Keratinocyte (primary cell): ENCODE data around the gene PRIMPOL. TPM values are rescaled to one million over a fixed set of nuclear protein-coding genes. Genes with fewer than 3 reads are reported as not detected.
"Not testable (repeated sequence)": the region's sequence is repeated elsewhere in the genome, so short reads cannot be mapped to it uniquely, and the experiment has no call there.

Source experiments
- DNase-seq: peaks from one replicate; pipeline ENCODE4 v3.0.0-alpha.2; 2011; ENCODE audit warnings: low read depth, missing footprints, low spot score
- FAIRE-seq: peaks from 2 replicates; lab custom pipeline; 2011; peaks lifted over from hg19 to GRCh38; lab: Jason Lieb, UNC
- H2AFZ ChIP-seq: 2 replicates; pipeline ENCODE4 v1.6.0; 2012; ENCODE audit warnings: low read length, control low read depth, inconsistent platforms; ENCODE audit not compliant: control insufficient read depth
- H3K27ac ChIP-seq: 2 replicates; pipeline ENCODE4 v1.5.1; 2011; ENCODE audit warnings: low read length; ENCODE audit not compliant: control insufficient read depth, insufficient read depth
- H3K27me3 ChIP-seq: 3 replicates; pipeline ENCODE4 v1.6.0; 2011; ENCODE audit warnings: low read length; ENCODE audit not compliant: control insufficient read depth, insufficient read depth; ENCODE audit errors: extremely low read depth
- H3K36me3 ChIP-seq, 2 experiments: 2 replicates in 1 of 2; 3 replicates in 1 of 2; pipeline ENCODE4 v1.5.1; 2011; ENCODE audit warnings: low read length in 2 of 2, mild to moderate bottlenecking in 1 of 2; ENCODE audit not compliant: control insufficient read depth in 2 of 2, insufficient read depth in 2 of 2; ENCODE audit errors: extremely low read depth in 1 of 2
- H3K4me1 ChIP-seq: 3 replicates; pipeline ENCODE4 v1.5.1; 2011; ENCODE audit warnings: low read length; ENCODE audit not compliant: control insufficient read depth, insufficient read depth; ENCODE audit errors: extremely low read depth
- H3K4me2 ChIP-seq: 3 replicates; pipeline ENCODE4 v1.6.0; 2011; ENCODE audit warnings: low read depth, low read length; ENCODE audit not compliant: control insufficient read depth, insufficient read depth; ENCODE audit errors: extremely low read depth
- H3K4me3 ChIP-seq, 3 experiments: fragments of 200-600 bp in 1 of 3; sonication (generic) in 1 of 3; 2 replicates in 2 of 3; 3 replicates in 1 of 3; pipeline ENCODE4 v1.5.1; 2011 to 2016; ENCODE audit warnings: low read length in 3 of 3, mild to moderate bottlenecking in 3 of 3, control low read depth in 2 of 3, inconsistent platforms in 1 of 3, low read depth in 1 of 3, mixed read lengths in 1 of 3, mixed run types in 1 of 3, moderate library complexity in 1 of 3; ENCODE audit not compliant: control insufficient read depth in 2 of 3, insufficient read depth in 2 of 3; ENCODE audit errors: extremely low read depth in 1 of 3
- H3K79me2 ChIP-seq: 2 replicates; pipeline ENCODE4 v1.6.0; 2012; ENCODE audit warnings: low read length; ENCODE audit not compliant: control insufficient read depth, insufficient read depth
- H3K9ac ChIP-seq: 3 replicates; pipeline ENCODE4 v1.6.0; 2011; ENCODE audit warnings: low read length; ENCODE audit not compliant: control insufficient read depth, insufficient read depth; ENCODE audit errors: extremely low read depth
- H3K9me1 ChIP-seq: 3 replicates; pipeline ENCODE4 v1.6.0; 2011; ENCODE audit warnings: low read length; ENCODE audit not compliant: control insufficient read depth, insufficient read depth; ENCODE audit errors: extremely low read depth
- H3K9me3 ChIP-seq: 2 replicates; pipeline ENCODE4 v1.5.1; 2012; ENCODE audit warnings: low read depth, low read length; ENCODE audit not compliant: control insufficient read depth
- H4K20me1 ChIP-seq: 3 replicates; pipeline ENCODE4 v1.6.0; 2011; ENCODE audit warnings: low read length; ENCODE audit not compliant: control insufficient read depth, insufficient read depth; ENCODE audit errors: extremely low read depth
- EZH2 ChIP-seq: IDR thresholded peaks from one replicate; pipeline ENCODE4 v1.6.1; 2012; ENCODE audit warnings: inconsistent platforms, mild to moderate bottlenecking, low read length, moderate library complexity
- dilution Hi-C: fragments of 300-500 bp; cut with MboI; formaldehyde crosslinking; loops from one replicate; pipeline ENCODE4 v1.7.0; 2020; ENCODE audit warnings: low sequenced_read_pairs; ENCODE audit not compliant: extremely low pct_ligation_motif_present
- polyA plus RNA-seq, 5 experiments: library from polyadenylated mRNA; depleted of rRNA in 3 of 5; stranded (reverse) in 3 of 5; stranded (forward) in 1 of 5; unstranded in 1 of 5; fragments of >200 nt; gene quantifications; 1 replicate in 1 of 5; 2 replicates in 3 of 5; 3 replicates in 1 of 5; pipeline versions ENCODE4 v1.2.1 to v1.2.3, GENCODE V29; 2011 to 2012; ENCODE audit warnings: missing spikeins in 2 of 5, low read depth in 1 of 5, low replicate concordance in 1 of 5
- TF ChIP-seq, protein P1 (sequence below), 3 experiments: IDR thresholded peaks in 1 of 3; conservative IDR thresholded peaks in 1 of 3; optimal IDR thresholded peaks in 1 of 3; 2 replicates in 2 of 3; 3 replicates in 1 of 3; pipeline versions ENCODE3 to v1.5.1; 2011; ENCODE audit warnings: low read length in 3 of 3, mild to moderate bottlenecking in 3 of 3, moderate library complexity in 2 of 3, control low read depth in 1 of 3, inconsistent platforms in 1 of 3; ENCODE audit not compliant: insufficient read depth in 2 of 3; ENCODE audit errors: extremely low read depth in 1 of 3

The PRIMPOL gene
- polyA plus RNA-seq, 1 donor (not counting 4 experiments of a cell fraction or from before 2014, with no cell fraction given) = 22.8 TPM

DNA sequence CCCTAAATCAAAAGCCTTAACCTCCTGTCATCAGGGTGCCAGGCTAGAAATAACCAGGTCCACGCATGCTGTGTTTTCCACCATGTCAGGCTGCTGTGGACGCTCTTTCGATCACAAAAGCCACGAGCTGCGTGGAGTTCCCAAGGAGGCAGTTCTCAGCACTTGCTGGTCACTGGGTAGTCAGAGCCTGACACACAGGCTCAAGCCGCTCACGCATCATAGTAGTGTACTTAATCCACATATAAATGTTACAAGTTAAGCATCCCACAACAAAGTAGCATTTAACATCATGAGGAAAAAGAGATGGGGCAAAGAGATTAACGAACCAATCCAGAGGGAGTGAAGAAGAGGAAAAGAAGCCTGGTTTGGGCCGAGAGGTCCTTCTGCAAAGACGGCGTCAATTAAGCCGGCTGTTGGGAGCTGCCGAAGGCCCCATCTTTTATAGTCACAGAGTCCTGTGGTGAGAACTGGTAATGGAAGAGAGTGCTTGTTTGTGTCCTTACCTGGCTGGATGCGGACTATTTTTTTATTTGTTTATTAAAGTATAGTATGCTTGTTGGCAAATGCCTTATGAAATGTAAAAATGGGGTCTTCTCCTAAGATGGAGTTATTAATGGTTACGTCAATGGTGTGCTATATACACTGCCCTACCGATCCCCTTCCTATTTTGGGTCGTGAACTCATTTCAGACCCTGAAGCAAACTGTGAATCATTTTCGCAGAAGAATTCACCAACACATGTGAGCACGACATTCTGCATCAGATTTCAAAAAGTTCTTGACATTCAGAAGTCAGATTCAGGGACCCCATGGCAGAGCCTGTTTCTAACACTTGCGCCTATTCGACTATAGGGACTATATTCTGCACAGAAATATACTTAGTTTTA is 675 bp downstream of the PRIMPOL start:
- no peak for FAIRE-seq

GRCh38 chr4:184651899-184652298 is 2.4 kb downstream of the PRIMPOL start:
- Histone ChIP-seq H3K9me3 (no peaks in the 10 kb centered on the region), H3K9me1 (no peaks in the 10 kb centered on the region), H3K9ac (no peak overlapping the region), H3K27ac (no peak overlapping the region), H3K4me1 (peaks cover 11% of the 10 kb centered on the region), H2AFZ (no peak overlapping the region), H3K36me3 (no peaks in the 10 kb centered on the region), H3K4me2 (no peak overlapping the region), H3K79me2 (peaks cover 25% of the 10 kb centered on the region), H4K20me1 (no peaks in the 10 kb centered on the region), H3K4me3 (no peak overlapping the region), H3K27me3 (no peaks in the 10 kb centered on the region)
- dilution Hi-C loops = no loop called here
- TF ChIP-seq EZH2 = no peak
- TF ChIP-seq, protein P1, sequence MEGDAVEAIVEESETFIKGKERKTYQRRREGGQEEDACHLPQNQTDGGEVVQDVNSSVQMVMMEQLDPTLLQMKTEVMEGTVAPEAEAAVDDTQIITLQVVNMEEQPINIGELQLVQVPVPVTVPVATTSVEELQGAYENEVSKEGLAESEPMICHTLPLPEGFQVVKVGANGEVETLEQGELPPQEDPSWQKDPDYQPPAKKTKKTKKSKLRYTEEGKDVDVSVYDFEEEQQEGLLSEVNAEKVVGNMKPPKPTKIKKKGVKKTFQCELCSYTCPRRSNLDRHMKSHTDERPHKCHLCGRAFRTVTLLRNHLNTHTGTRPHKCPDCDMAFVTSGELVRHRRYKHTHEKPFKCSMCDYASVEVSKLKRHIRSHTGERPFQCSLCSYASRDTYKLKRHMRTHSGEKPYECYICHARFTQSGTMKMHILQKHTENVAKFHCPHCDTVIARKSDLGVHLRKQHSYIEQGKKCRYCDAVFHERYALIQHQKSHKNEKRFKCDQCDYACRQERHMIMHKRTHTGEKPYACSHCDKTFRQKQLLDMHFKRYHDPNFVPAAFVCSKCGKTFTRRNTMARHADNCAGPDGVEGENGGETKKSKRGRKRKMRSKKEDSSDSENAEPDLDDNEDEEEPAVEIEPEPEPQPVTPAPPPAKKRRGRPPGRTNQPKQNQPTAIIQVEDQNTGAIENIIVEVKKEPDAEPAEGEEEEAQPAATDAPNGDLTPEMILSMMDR (optimal IDR thresholded peaks at IDR 0.05 in 1 of 3, IDR thresholded peaks at IDR 0.05 in 1 of 3, conservative IDR thresholded peaks at IDR 0.05 in 1 of 3; ENCODE audit: extremely low read depth in 1 of 3, insufficient read depth in 2 of 3, low read length in 3 of 3) = no peak
- FAIRE-seq = no peak
- no peak for DNase-seq

More for the DNA sequence above, 675 bp downstream of the PRIMPOL start:
- Histone ChIP-seq H3K4me3 (peak overlapping the region; percentile 71 to 84 (median 78)), H3K9me1 (no peaks in the 10 kb centered on the region), H3K79me2 (peaks cover 42% of the 10 kb centered on the region), H2AFZ (peak overlapping the region; percentile 89), H3K27ac (peak overlapping the region; percentile 91), H3K4me1 (peaks cover 11% of the 10 kb centered on the region), H3K36me3 (peaks cover 0 to 5% of the 10 kb centered on the region in 2 experiments), H3K9ac (peak overlapping the region; percentile 92), H4K20me1 (no peaks in the 10 kb centered on the region), H3K9me3 (no peaks in the 10 kb centered on the region), H3K4me2 (peak overlapping the region; percentile 91), H3K27me3 (no peaks in the 10 kb centered on the region)
- no peak for DNase-seq
- dilution Hi-C loops = no loop called here
- TF ChIP-seq EZH2 = no peak
- TF ChIP-seq, protein P1 (optimal IDR thresholded peaks at IDR 0.05 in 1 of 3, IDR thresholded peaks at IDR 0.05 in 1 of 3, conservative IDR thresholded peaks at IDR 0.05 in 1 of 3; ENCODE audit: extremely low read depth in 1 of 3, insufficient read depth in 2 of 3, low read length in 3 of 3) = no peak

GRCh38 chr4:184652681-184653080 is 3.1 kb downstream of the PRIMPOL start:
- FAIRE-seq, H3K9me3 ChIP-seq, H2AFZ ChIP-seq, H4K20me1 ChIP-seq, H3K4me2 ChIP-seq, H3K36me3 ChIP-seq, DNase-seq, H3K9me1 ChIP-seq, H3K9ac ChIP-seq, dilution Hi-C loops, H3K27ac ChIP-seq, H3K4me3 ChIP-seq, H3K4me1 ChIP-seq, H3K27me3 ChIP-seq: not testable (repeated sequence)
- H3K79me2 ChIP-seq = peaks cover 17% of the 10 kb centered on the region
